Measurements from ENCODE around the gene FGFR2.

FGFR2 gene

GRCh38 chr10:121535381-121535780 is 62.9 kb downstream of the FGFR2 start:
- in situ Hi-C loops (cut with HindIII; ENCODE audit: low pct_ligation_motif_present, low sequenced_read_pairs) = no loop called here
- TF ChIP-seq, protein P1, sequence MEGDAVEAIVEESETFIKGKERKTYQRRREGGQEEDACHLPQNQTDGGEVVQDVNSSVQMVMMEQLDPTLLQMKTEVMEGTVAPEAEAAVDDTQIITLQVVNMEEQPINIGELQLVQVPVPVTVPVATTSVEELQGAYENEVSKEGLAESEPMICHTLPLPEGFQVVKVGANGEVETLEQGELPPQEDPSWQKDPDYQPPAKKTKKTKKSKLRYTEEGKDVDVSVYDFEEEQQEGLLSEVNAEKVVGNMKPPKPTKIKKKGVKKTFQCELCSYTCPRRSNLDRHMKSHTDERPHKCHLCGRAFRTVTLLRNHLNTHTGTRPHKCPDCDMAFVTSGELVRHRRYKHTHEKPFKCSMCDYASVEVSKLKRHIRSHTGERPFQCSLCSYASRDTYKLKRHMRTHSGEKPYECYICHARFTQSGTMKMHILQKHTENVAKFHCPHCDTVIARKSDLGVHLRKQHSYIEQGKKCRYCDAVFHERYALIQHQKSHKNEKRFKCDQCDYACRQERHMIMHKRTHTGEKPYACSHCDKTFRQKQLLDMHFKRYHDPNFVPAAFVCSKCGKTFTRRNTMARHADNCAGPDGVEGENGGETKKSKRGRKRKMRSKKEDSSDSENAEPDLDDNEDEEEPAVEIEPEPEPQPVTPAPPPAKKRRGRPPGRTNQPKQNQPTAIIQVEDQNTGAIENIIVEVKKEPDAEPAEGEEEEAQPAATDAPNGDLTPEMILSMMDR (IDR thresholded peaks at IDR 0.05; ENCODE audit: low read depth, low read length, missing control alignments) = no peak
- DNase-seq = no peak
- Histone ChIP-seq H3K36me3 (replicated peaks) (no peaks in the 10 kb centered on the region), H3K27ac (no peak overlapping the region), H3K4me3 (ENCODE audit: low read depth, low read length) (no peak overlapping the region), H3K27me3 (replicated peaks) (no peaks in the 10 kb centered on the region)

DNA sequence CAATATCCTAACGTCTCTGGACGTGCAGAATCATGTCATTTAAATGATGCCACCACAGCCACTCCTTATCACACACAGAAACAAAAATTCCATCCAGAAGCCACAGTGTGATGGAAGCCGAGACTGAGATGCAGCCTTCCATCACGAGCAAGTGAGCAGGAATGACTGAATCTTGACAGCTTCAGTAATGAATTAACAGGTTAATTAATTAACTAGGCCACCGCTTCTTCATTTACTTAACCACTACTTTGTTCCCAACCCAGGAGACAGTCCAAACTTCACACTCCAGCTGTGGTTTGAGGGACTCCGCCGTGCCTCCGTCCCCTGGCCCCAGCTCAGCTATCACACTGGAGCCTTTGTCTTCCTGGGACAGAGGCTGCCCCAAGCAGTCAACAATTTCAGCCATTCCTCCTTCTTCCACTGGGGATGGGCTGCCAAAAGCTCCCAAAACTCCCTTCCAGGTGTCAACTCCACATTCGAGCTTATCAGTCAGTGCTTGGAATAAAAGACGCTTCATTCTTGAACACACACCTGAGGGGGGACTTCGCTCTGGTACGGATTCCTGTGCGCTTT is 65.9 kb downstream of the FGFR2 start:
- H3K36me3 ChIP-seq (replicated peaks) = no peaks in the 10 kb centered on the region
- no peak overlapping the region for H3K27ac ChIP-seq
- no peak for DNase-seq
- TF ChIP-seq, protein P1 (IDR thresholded peaks at IDR 0.05; ENCODE audit: low read depth, low read length, missing control alignments) = no peak
- no peaks in the 10 kb centered on the region for H3K27me3 ChIP-seq (replicated peaks)
- in situ Hi-C loops (cut with HindIII; ENCODE audit: low pct_ligation_motif_present, low sequenced_read_pairs) = no loop called here
- H3K4me3 ChIP-seq (ENCODE audit: low read depth, low read length) = no peak overlapping the region

DNA sequence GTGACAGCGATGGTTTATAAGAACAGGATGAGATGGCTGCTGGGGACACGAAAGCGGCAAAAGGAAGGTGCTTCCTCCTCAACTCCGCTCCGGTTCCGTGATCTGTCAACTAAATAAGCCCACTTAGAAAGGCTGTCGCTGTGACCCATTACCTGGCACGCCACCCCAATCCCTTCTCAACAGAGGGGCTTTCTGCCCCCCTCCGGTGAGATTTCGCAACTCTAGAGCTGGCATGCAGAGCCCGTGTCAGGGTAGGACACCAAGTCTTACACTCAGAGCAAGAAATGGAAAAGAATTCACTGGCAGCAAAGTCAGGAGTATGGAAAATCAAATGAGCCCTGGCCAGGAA is 66.4 kb downstream of the FGFR2 start:
- in situ Hi-C loops (cut with HindIII; ENCODE audit: low pct_ligation_motif_present, low sequenced_read_pairs) = no loop called here
- DNase-seq = no peak
- TF ChIP-seq, protein P1 (IDR thresholded peaks at IDR 0.05; ENCODE audit: low read depth, low read length, missing control alignments) = no peak
- H3K4me3 ChIP-seq (ENCODE audit: low read depth, low read length) = no peak overlapping the region
- H3K36me3 ChIP-seq (replicated peaks) = no peaks in the 10 kb centered on the region
- no peaks in the 10 kb centered on the region for H3K27me3 ChIP-seq (replicated peaks)
- H3K27ac ChIP-seq = no peak overlapping the region

- no peak overlapping the region for H3K27ac ChIP-seq
- no peaks in the 10 kb centered on the region for H3K27me3 ChIP-seq (replicated peaks)
- no peak for DNase-seq
- TF ChIP-seq, protein P1 (IDR thresholded peaks at IDR 0.05; ENCODE audit: low read depth, low read length, missing control alignments) = no peak
- H3K4me3 ChIP-seq (ENCODE audit: low read depth, low read length) = no peak overlapping the region
- H3K36me3 ChIP-seq (replicated peaks) = no peaks in the 10 kb centered on the region
- in situ Hi-C loops (cut with HindIII; ENCODE audit: low pct_ligation_motif_present, low sequenced_read_pairs) = no loop called here
These were observed 67.0 kb downstream of the FGFR2 start for GRCh38 chr10:121531076-121531829.

GRCh38 chr10:121530481-121531075 is 67.7 kb downstream of the FGFR2 start:
- Histone ChIP-seq H3K27ac (no peak overlapping the region), H3K4me3 (ENCODE audit: low read depth, low read length) (no peak overlapping the region), H3K27me3 (replicated peaks) (no peaks in the 10 kb centered on the region), H3K36me3 (replicated peaks) (no peaks in the 10 kb centered on the region)
- in situ Hi-C loops (cut with HindIII; ENCODE audit: low pct_ligation_motif_present, low sequenced_read_pairs) = no loop called here
- no peak for DNase-seq
- TF ChIP-seq, protein P1 (IDR thresholded peaks at IDR 0.05; ENCODE audit: low read depth, low read length, missing control alignments) = no peak
